ENCODE data around the gene C12orf57. TPM values are rescaled to one million over a fixed set of nuclear protein-coding genes. Genes with fewer than 3 reads are reported as not detected.

Gene C12orf57
- total and polyA plus RNA-seq, 9 of the 15 experiments (the other 6 are each of a cell fraction or from before 2014, with no cell fraction given) = 26.7 to 191 (median 107) TPM

DNA sequence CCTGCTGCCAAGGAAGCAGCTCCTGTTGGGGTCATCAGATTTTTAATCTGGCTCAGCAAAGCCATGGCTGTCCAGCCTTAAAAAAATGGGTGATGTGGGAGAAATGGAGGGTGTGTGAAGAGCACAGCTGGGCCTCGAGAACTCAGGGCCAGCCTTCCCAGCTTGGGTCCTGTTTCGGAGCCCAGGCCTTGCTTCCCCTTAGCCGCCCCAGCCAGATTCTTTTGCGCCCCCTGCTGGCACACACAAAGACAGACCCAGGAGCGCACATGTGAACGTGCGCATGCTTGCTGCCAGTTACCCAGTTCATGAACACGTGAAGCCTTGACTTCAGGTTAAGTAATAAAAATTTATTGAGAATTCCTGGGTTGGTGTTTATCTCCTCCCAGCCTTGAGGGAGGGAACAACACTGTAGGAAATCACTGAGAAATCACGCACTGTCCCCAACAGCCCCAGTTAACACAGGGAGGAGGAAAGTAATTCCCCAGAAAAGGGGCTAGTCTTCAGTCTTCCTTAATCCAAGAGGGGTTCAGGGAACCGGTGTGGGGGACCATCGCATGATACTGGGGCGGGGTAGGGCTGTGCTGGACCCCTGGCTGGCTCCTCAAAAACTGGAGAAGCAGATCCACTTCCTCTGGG lies 21.3 kb downstream of the C12orf57 start (continued):
- TF ChIP-seq, protein P1, sequence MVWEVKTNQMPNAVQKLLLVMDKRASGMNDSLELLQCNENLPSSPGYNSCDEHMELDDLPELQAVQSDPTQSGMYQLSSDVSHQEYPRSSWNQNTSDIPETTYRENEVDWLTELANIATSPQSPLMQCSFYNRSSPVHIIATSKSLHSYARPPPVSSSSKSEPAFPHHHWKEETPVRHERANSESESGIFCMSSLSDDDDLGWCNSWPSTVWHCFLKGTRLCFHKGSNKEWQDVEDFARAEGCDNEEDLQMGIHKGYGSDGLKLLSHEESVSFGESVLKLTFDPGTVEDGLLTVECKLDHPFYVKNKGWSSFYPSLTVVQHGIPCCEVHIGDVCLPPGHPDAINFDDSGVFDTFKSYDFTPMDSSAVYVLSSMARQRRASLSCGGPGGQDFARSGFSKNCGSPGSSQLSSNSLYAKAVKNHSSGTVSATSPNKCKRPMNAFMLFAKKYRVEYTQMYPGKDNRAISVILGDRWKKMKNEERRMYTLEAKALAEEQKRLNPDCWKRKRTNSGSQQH (CRISPR knock-in tag; IDR thresholded peaks at IDR 0.05) = no peak
- TF ChIP-seq STAT5B (CRISPR knock-in tag; IDR thresholded peaks at IDR 0.05) (no peak), LEF1 (IDR thresholded peaks at IDR 0.05) (no peak), GTF2E2 (tag; IDR thresholded peaks at IDR 0.05) (no peak), FOSL1 (tag; conservative IDR thresholded peaks at IDR 0.05) (no peak), POLR2B (IDR thresholded peaks at IDR 0.05; ENCODE audit: low read depth, partially characterized antibody) (peak; percentile 25), RNF2 (IDR thresholded peaks at IDR 0.05) (0 out of 2 replicates have a peak, but pooled peaks have one; percentile 2), ZNF79 (CRISPR knock-in tag; IDR thresholded peaks at IDR 0.05; ENCODE audit: low read depth) (no peak), BHLHE40 (IDR thresholded peaks at IDR 0.05; ENCODE audit: low read length) (peak; percentile 95), MIER1 (IDR thresholded peaks at IDR 0.05; ENCODE audit: low read depth) (no peak), ZNF57 (CRISPR knock-in tag; IDR thresholded peaks at IDR 0.05) (no peak), U2AF1 (optimal IDR thresholded peaks at IDR 0.05; ENCODE audit: low read depth, low read length) (no peak)
- TF ChIP-seq, protein P2, sequence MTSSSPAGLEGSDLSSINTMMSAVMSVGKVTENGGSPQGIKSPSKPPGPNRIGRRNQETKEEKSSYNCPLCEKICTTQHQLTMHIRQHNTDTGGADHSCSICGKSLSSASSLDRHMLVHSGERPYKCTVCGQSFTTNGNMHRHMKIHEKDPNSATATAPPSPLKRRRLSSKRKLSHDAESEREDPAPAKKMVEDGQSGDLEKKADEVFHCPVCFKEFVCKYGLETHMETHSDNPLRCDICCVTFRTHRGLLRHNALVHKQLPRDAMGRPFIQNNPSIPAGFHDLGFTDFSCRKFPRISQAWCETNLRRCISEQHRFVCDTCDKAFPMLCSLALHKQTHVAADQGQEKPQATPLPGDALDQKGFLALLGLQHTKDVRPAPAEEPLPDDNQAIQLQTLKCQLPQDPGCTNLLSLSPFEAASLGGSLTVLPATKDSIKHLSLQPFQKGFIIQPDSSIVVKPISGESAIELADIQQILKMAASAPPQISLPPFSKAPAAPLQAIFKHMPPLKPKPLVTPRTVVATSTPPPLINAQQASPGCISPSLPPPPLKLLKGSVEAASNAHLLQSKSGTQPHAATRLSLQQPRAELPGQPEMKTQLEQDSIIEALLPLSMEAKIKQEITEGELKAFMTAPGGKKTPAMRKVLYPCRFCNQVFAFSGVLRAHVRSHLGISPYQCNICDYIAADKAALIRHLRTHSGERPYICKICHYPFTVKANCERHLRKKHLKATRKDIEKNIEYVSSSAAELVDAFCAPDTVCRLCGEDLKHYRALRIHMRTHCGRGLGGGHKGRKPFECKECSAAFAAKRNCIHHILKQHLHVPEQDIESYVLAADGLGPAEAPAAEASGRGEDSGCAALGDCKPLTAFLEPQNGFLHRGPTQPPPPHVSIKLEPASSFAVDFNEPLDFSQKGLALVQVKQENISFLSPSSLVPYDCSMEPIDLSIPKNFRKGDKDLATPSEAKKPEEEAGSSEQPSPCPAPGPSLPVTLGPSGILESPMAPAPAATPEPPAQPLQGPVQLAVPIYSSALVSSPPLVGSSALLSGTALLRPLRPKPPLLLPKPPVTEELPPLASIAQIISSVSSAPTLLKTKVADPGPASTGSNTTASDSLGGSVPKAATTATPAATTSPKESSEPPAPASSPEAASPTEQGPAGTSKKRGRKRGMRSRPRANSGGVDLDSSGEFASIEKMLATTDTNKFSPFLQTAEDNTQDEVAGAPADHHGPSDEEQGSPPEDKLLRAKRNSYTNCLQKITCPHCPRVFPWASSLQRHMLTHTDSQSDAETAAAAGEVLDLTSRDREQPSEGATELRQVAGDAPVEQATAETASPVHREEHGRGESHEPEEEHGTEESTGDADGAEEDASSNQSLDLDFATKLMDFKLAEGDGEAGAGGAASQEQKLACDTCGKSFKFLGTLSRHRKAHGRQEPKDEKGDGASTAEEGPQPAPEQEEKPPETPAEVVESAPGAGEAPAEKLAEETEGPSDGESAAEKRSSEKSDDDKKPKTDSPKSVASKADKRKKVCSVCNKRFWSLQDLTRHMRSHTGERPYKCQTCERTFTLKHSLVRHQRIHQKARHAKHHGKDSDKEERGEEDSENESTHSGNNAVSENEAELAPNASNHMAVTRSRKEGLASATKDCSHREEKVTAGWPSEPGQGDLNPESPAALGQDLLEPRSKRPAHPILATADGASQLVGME (CRISPR knock-in tag; IDR thresholded peaks at IDR 0.05) = no peak
- TF ChIP-seq, protein P3, sequence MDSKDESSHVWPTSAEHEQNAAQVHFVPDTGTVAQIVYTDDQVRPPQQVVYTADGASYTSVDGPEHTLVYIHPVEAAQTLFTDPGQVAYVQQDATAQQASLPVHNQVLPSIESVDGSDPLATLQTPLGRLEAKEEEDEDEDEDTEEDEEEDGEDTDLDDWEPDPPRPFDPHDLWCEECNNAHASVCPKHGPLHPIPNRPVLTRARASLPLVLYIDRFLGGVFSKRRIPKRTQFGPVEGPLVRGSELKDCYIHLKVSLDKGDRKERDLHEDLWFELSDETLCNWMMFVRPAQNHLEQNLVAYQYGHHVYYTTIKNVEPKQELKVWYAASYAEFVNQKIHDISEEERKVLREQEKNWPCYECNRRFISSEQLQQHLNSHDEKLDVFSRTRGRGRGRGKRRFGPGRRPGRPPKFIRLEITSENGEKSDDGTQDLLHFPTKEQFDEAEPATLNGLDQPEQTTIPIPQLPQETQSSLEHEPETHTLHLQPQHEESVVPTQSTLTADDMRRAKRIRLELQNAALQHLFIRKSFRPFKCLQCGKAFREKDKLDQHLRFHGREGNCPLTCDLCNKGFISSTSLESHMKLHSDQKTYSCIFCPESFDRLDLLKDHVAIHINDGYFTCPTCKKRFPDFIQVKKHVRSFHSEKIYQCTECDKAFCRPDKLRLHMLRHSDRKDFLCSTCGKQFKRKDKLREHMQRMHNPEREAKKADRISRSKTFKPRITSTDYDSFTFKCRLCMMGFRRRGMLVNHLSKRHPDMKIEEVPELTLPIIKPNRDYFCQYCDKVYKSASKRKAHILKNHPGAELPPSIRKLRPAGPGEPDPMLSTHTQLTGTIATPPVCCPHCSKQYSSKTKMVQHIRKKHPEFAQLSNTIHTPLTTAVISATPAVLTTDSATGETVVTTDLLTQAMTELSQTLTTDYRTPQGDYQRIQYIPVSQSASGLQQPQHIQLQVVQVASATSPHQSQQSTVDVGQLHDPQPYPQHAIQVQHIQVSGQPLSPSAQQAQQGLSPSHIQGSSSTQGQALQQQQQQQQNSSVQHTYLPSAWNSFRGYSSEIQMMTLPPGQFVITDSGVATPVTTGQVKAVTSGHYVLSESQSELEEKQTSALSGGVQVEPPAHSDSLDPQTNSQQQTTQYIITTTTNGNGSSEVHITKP (IDR thresholded peaks at IDR 0.05; ENCODE audit: partially characterized antibody) = no peak
